SKM-1 (cell line): ENCODE measurements around the gene PKHD1.

ENCODE experiments used
- DNase-seq: peaks from one replicate; lab custom pipeline; 2025; ENCODE audit not compliant: unreplicated experiment; lab: John Stamatoyannopoulos, UW

The PKHD1 gene

DNA sequence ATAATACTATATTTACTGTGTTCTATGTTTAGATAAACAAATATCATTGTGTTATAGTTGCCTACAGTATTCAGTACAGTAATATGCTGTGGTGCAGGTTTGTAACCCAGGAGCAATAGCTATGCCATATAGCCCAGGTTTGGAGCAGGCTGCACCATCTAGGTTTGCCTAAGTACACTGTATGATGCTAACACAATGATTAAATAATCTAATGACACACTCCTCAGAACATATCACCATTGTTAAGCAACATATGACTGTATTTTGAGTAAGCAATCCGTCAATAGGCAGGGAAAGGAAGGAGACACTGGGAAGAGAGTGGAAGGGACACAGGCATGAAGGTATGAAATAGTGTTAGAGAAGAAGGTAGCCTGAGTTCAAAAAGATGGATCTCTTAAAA lies 369.9 kb downstream of the PKHD1 start:
- DNase-seq = no peak

DNA sequence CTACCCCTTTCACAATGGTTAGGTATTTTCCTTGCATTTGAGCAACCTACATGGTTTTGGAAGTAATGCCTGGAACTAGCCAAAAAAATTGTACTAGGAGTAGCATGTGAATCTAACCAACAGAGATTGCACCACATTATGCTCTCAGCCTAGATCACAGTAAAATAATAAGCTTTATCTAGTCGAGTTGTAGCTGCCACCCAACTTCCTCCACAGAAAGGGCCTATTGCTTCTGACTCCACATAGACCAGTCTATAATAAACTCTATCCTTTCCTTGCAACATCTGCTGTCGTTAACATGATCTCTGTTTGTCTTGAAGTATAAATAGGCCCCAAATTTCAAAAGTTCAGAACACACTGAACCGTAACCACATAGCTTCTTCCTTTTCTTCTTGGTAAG lies 375.5 kb downstream of the PKHD1 start:
- DNase-seq = no peak

DNA sequence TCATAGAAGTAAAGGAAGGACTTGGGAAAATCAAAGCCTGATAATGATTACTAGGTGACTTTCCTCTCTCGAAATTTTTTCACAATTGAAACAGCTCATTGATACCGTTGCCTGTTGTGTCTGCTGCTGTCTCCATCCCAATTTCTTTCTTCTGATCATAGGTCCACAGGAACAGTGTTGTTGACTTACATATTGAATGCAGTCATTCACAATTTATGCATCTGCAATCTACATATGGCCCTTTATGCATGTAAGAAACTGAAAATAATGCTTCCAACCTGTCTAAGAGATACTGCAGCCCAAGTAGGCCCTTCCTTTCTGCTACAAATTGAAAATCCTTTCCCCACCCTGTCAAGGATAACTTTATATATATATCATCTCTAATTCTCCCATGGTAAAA lies 381.3 kb downstream of the PKHD1 start:
- DNase-seq = no peak

DNA sequence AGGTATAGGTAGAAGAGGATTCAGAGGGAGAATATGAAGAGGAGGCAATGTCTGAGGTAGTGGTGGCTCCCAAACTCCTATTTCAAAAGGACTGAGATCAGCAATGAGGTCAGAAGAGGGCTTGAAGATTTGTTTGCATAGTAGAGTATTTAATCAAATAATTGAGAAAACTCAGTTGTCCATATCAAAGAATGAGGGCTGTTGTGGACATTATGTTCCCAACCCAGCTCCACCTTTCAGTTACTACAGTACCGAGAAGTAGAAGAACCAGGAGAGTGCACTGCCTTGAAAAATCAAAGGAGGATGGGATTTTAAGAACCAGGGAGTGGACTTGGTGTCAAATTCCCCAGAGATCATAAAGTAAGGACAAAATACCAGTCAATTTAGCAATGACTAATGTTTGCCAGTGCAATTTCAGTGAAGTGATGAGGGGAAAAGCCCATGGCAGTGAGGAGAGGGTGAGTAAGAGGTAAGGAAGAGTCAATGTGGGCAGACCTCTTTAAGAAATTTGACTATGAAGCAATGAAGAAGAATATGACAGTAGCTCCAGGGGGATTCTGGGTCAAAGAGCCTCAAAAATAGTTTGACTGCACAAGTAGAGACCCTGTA lies 382.4 kb downstream of the PKHD1 start:
- no peak for DNase-seq

DNA sequence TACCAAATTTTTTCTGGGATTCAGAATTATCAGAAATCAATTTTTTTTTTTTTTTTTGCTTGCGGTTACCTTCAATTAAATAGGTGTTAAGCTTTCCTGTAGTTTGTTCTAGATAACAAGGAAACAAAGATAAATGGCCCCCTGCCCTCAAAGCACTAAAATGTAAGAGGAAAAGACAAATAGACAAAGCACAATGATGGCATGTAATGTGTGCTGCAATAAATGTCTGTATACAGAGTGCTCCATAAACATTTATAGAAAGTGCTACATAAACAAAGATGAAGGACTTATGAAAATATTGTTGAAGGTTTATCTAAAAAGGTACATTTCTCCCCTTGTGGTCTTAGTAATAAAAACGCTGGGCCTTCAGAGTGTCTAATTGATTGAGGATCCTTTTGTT lies 384.6 kb downstream of the PKHD1 start:
- DNase-seq = no peak

DNA sequence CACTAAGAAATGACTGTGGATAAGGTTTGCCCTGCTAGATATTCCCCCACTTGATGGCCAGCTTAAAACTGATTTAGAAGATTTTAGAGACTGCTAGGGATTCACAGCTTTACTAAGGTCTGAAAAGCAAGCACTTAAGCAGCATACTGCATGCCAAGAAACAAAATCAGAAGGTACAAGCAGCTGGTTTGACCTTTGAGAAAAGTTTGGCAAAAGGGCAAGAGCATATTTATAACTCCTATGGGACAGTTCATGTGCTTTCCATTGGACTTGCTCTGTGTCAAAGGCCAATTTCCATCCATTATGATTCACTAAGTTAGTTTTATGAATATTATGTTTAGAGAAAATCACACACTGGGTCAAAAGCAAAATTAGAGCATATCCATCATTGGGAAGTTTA lies 402.8 kb downstream of the PKHD1 start:
- no peak for DNase-seq

DNA sequence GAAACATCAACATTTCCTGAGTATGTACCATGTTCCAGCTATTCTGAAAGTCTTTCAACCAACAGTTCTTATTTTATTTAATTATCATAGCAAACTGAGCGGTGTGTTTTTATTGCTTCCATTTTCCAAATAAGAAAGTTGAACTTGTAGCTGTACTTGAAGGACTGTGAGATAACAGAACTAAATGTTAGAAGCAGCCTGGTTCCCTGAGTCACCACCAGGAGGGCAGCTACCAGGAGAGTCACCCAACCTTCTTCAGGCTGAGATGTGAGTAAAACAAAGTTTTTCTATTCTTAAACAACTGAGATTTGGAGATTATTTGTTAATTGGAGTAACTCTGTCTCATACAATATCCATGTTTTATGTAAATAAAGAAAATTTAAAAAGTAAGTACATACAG lies 403.4 kb downstream of the PKHD1 start:
- DNase-seq = no peak

DNA sequence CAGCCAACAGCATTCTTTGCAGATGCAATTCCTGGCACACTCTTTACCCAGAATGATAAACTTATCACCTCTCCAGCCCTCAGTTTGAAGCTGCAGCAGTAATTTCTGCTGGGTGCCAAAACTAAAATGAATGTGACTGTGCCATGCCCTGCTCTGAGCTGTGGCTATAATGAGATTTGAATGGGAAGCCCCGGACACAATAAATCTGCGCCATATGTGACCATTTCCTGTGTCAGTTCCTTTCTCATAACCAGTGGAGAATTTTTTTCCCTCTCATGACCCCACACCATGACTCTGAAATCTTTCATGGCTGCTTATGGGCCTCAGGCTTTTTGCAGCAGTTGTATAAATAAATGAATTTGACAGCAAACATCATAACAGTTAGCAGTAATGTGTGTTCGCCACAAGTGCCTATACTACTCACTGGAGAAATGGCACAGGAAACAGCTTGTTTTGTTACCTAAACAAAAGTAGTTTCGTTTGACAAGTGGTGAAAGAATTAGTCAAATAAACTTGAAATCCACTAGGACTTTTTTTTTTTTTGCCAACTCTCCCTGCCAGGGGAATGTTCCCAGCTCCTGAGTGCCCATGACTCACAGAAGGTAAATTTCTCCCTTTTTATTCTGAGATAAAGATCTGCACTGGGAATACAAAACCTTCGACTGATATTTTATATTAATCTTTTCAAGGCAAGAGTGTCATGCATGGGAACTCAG lies 408.4 kb downstream of the PKHD1 start:
- no peak for DNase-seq

DNA sequence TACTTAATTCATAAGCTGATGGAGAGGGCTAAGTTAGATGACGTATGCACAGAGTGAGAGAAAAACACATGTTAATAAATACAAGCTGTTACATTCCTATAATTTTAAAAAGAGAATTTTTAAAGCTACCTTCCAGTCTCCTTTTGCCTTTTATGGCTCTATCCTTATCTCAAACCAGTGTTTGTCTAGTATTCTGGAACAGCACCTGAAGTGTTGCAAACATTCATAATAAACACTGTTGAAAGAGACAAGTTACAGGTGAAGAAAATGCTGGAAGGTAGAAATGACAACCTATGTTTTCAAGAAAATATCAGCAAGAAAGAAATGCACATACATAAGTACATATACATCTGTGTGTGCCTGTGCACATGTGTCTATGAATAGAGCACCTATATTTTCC lies 409.1 kb downstream of the PKHD1 start:
- no peak for DNase-seq

DNA sequence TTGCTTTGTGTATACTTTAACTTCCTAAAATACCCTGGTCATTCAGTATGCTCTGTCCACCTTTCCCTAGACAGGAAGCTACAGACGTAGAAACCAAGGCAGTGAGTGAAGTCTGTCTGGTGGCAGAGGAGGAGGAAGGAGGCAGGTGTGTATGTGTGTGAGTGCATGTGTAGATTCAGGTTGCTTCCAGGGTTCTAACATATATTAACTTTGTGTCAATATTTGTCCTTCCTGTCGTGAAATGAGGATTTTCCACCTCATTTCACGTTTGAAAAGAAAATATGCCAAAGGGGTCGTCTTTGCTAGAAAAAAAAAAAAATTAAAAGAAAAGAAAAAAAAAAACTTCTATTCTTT lies 411.5 kb downstream of the PKHD1 start:
- DNase-seq = no peak

DNA sequence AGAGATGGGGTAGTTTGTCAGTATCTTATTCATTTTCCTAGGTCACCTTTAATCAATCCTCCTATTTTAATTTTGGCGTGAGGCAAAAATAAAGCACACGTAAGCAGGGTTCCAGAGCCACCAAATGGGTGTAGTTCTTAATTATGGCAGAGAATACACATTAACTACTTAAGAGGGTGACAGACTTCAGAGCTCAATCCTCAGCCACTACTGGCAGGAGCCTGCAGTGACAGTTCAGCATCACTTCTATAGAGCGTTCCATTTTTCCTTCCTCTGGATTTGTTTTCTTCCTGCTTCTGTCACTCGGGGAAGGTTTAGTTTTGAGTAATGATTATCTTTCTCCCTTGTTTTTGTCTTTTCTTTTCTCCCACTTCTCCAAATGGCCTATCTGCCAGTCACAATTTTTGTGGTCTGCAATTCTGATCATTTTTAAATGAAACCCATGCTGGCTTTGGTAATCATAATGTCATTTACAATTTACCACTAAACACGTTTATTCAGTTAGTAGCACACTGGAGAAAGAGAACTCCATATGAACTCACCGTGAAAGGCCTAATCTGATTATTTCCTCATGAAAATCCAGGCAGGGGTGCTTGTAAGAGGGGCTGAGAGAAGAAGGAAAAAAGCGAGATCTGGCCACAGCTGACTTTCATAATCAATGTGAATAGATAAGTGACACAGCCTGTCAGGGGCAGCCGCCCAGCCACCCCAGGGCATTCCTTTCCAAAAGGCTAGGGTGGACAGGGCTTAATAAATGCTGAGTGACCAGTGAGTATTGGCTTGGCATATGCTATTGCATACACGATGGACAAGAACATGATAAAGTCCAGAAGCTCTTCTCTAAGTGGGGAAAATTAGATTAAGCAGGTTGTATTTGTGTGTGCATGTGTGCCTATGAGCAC lies 412.1 kb downstream of the PKHD1 start:
- DNase-seq = no peak

DNA sequence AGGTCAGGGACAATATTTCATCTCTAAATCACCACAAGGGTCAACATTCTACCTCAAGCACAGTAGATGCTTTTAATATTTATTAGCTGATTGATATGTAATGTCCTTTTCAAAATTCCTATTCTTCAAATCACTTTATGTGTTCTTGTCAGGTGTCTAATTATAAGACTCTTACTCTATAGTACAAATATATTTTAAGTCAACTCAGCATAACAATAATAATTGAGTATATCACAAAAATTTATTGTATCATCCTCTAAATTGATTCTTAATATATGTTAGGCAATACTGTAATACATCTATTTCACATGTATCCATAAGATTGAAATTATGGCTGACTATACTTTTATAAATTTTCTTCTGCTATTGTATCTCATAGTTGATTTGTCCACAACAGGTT lies 423.9 kb downstream of the PKHD1 start:
- no peak for DNase-seq

DNA sequence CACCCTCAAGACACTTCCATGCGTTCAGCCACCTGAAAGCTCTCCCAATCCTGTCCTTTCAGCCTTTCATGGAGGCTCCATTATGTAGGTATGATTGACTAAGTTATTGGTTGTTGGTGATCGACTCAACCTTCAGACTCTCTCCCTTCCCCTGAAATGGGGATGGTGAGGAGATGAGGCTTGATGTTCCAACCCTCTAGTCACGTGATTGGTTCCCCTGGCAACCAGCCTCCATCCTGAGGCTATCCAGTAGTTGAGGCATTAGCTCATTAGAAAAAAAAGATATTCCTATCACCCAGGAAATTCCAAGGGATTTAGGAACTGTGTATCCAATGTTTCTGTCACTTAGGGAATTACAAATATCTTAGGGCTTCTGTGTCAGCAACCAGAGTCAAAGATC lies 426.6 kb downstream of the PKHD1 start:
- DNase-seq = no peak

DNA sequence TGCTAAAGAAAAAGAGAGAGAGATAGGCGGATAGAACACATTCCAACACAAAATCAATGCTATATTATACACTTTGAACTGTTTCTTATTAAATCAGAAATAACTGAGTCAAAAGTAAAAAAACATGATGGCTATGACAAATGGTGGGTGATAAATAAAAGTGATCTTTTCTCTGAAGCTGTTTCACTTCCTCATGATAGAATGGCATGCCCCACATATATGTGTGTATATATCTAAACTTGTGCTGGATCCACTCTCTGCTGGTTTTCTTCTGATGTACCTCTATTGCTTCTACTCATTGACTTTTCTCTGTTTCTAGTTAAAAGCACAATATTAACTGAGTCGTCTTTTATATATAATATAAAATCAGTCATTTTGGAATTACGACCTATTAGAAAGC lies 429.9 kb downstream of the PKHD1 start:
- no peak for DNase-seq

DNA sequence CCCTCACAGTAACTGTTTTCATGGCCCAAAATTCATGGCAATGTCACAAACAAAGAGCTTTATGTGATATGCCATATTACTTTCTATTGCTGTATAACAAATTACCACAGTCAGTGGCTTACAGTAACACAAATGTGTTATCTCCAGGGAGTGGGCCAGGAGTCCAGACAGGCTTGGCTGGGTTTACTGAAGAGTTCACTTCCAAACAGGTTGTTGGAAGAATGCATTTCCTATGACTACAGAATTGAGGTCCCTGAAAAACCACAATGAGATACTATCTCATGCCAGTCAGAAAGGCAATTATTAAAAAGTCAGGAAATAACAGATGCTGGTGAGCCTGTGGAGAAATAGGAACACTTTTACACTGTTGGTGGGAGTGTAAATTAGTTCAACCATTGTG lies 431.9 kb downstream of the PKHD1 start:
- DNase-seq = no peak

DNA sequence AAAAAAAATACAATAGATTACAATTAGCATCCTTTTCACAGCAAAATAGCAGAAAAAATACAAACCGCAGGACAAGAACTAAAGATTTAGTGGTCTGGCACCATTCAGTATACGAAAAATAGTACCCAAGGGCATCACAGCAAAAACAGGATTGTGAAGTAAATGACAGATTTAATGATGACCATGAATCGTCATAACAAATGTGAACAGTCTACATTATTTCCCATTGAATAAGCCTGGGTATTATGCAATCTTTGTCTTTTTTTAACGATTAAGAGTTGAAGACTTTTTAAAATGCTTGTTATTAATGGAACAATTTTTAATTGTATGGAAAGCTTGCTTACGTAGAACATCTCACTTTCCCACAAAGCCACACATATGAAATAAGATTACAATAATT lies 432.8 kb downstream of the PKHD1 start:
- no peak for DNase-seq

DNA sequence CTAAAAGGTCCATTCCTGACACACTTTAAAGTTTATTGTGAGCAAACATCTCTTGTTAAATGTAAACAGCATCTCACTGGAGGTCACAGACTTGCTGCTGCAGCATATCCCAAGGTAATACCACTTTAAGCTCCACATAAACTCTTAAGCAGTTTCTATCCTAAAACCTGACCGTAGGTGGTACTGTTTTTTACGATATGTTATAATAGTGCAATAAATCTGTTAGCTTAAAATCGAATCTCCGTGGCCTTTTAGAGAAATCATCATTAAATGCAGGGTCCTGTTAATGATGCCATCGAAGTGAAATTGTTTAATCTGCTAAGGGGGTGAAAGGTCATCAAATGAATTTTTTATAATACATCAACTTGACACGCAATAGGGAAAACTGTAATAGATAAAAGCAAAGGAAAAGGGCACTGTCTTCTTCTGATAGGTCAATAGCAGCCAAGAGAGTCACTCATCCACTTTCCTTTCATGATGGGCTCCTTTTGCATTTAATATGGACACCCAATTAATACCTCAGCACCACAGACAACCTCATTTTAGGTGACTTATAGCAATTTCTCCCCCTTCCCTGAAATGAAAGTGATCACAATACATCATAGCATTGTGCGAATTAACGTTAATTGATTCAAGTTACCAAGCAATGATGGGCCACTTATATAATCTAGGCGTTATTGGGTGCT lies 436.1 kb downstream of the PKHD1 start:
- DNase-seq = no peak

DNA sequence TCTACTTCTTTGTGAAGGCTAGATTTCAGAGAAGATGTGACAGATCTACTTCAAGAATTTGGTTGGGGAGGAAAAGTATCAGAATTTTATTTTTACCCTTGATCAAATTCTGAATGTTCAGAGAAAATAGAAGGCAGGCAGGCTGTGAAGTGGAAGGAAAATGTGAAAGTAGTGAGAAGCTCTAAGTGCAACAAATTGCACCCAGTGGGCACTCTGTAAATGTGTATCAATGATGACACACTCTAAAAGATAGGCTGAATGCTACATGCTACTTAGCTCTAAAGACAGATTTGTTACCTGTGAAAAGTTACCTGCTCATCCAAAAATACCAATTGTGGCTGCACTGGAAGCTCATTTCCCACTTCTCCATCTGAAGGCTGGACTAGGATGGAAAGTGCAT lies 438.6 kb downstream of the PKHD1 start:
- no peak for DNase-seq

DNA sequence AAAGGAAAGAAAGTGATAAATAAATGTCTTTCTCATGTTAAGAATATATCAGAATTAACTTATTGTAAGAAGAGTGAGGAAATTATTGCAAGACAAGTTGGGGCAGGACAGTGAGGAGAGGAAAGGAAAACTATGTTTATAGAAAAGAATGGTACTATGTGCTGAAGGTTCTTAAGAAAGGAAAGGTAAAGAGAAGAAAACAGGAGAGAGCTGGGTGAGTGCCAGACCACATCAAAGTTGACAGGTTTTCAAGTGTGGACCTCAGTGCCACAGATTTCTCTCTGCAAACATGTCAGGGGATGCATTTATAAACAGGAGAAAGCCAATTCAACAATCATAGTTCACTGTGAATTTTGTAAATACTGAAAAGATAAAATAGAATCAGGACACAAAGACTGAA lies 439.2 kb downstream of the PKHD1 start:
- DNase-seq = no peak

DNA sequence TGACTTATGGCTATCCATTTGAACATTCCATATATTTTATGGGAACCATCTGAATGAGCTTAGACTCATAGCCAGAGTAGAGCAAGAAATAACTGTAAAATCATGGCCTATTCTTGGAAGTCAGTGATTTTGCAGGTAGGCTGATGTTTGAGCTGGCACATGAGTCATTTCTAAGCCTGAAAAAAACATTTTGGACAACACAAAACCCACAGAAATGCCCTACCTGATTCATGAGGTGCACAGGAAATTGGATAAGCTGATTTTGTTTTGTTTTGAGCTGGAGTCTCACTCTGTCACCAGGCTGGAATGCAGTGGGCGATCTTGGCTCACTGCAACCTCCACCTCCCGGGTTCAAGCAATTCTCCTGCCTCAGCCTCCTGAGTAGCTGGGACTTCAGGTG lies 443.0 kb downstream of the PKHD1 start:
- DNase-seq = no peak

DNA sequence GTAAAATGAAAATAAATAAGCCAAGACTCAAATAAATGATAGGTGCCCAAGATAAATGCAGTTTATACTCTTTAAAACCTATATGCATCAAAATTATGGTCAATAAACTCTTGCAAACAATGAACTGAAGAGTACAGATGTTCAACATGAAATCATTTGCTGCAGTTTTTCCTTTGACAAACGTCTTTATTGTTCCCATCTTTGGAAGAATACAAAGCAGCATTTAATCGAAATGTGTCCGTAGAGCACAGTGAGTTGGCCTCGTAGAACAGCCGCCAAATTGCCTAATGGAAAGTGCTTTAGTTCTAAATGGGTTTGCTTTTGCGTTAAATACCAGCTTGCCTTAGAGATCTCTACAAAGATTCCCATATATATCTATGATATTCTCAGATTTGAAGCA lies 447.4 kb downstream of the PKHD1 start:
- DNase-seq = no peak

DNA sequence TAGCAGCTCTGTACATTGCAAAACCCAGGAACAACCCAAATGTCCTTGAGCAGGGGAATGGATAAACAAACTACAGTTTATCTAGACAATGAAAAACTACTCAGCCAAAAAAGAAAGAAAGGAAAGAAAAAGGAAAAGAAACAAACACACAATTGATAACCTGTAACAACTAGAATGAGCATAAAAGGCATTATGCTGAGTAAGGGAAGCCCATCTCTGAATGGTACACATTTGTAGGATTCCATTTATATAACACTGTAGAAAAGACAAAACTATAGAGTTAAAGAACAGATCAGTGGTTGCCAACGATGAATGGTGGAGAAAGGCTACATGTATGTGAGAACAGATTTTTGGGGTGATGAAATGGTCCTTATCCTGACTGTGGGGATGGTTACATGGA lies 454.0 kb downstream of the PKHD1 start:
- DNase-seq = no peak
